Tibial artery (tissue), 4 donors: ENCODE data around the gene BAZ2B.

ENCODE experiments used
- DNase-seq, 2 donors: peaks; one replicate each; pipeline ENCODE4 v3.0.0-alpha.2; 2019
- H3K27ac ChIP-seq, 2 donors: fragments of 200-600 bp; sonication (generic) in 1 of 2; 1 replicate in 1 of 2; 2 replicates in 1 of 2; pipeline ENCODE4 v1.5.1; 2018 to 2019; ENCODE audit warnings: mild to moderate bottlenecking in 1 of 2
- H3K27me3 ChIP-seq, 2 donors: fragments of 200-600 bp; sonication (generic) in 1 of 2; one replicate each; pipeline versions ENCODE4 v1.5.1 to v1.6.0; 2016 to 2019
- H3K36me3 ChIP-seq, 3 donors: fragments of 200-600 bp; sonication (generic) in 2 of 3; one replicate each; pipeline ENCODE4 v1.5.1; 2016 to 2019; ENCODE audit warnings: mild to moderate bottlenecking in 2 of 3
- H3K4me1 ChIP-seq, 4 donors: fragments of 200-600 bp; sonication (generic) in 2 of 4; 1 replicate in 3 of 4; 2 replicates in 1 of 4; pipeline ENCODE4 v1.5.1; 2016 to 2019
- H3K4me3 ChIP-seq, 2 donors: fragments of 200-600 bp; sonication (generic) in 1 of 2; 1 replicate in 1 of 2; 2 replicates in 1 of 2; pipeline ENCODE4 v1.5.1; 2018 to 2019; ENCODE audit warnings: mild to moderate bottlenecking in 2 of 2
- H3K9me3 ChIP-seq, 3 donors: fragments of 200-600 bp; sonication (generic) in 1 of 3; one replicate each; pipeline ENCODE4 v1.5.1; 2016 to 2019
- CTCF ChIP-seq, 2 experiments: fragments of 200-600 bp in 1 of 2; fragments of 450-650 bp in 1 of 2; IDR thresholded peaks; one replicate each; pipeline ENCODE4 v1.5.1; 2017 to 2019; ENCODE audit warnings: antibody characterized with exemption in 2 of 2, mild to moderate bottlenecking in 1 of 2, moderate library complexity in 1 of 2
- intact Hi-C: fragments of 100-400 bp; cut with DNase I; formaldehyde crosslinking; loops from one replicate; pipeline ENCODE4 v1.15.0; 2023; ENCODE audit warnings: low total_unique reads

The BAZ2B gene

DNA sequence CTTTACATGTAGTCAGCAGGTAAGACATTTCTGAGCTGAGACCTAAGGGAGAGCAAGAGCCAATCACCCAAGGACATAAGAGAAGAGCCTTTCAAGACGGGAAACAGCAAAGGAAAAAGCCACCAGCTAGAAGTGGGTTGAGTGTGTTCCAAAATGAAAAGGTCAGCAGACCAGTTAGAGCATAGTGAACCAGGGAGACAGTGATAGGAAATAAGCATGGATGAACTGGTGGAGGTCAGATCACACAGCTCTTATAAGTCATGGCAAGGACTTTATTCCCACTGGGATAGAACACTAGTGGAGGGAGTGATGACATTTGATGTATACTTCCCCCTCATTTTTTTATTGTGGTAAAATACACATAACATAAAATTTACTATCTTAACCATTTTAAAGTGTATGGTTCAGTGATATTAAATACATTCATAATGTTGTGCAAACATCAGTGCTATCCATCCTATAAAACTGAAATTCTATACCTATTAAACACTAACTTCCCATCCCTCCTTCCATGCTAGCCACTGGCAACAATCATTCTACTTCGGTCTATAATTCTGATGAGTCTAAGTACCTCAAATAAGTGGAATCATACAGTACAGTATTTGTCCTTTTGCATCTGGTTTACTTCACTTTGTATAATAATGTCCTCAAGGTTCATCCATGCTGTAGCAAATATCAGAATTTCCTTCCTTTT, 174.0 kb downstream of the BAZ2B start:
- H3K27me3 ChIP-seq: no peaks in the 10 kb centered on the region
- H3K4me3 ChIP-seq: no peak overlapping the region
- peaks cover 43 to 56% (median 48%) of the 10 kb centered on the region in 3 donors for H3K36me3 ChIP-seq
- no peak overlapping the region for H3K27ac ChIP-seq
- no peak for TF ChIP-seq CTCF (IDR thresholded peaks at IDR 0.05)
- no peak for DNase-seq
- intact Hi-C loops: no loop called here
- no peaks in the 10 kb centered on the region for H3K4me1 ChIP-seq
- no peaks in the 10 kb centered on the region for H3K9me3 ChIP-seq

DNA sequence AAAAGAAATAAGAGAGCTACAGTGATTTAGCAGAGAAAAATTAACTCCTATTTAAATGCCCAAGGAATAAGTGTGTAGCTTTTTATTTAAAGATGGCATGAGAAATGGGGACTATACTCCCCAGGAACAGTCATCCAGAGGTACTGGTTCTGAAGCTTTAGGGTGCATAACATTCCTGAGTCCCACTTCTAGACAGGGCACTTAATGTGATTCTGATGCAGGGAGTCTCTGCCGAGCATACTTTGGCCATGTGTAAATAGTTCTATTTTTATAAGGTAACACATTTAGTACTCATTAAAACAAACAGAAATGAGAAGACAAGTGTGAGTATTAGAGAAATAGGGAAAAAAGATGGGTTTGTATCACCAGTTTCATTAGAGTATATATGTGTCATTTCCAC, 175.2 kb downstream of the BAZ2B start:
- H3K27ac ChIP-seq: no peak overlapping the region
- DNase-seq: no peak
- intact Hi-C loops: no loop called here
- no peaks in the 10 kb centered on the region for H3K27me3 ChIP-seq
- H3K4me3 ChIP-seq: no peak overlapping the region
- TF ChIP-seq CTCF (IDR thresholded peaks at IDR 0.05): no peak
- no peaks in the 10 kb centered on the region for H3K9me3 ChIP-seq
- H3K4me1 ChIP-seq: no peaks in the 10 kb centered on the region
- H3K36me3 ChIP-seq: peaks cover 49 to 62% (median 51%) of the 10 kb centered on the region in 3 donors

DNA sequence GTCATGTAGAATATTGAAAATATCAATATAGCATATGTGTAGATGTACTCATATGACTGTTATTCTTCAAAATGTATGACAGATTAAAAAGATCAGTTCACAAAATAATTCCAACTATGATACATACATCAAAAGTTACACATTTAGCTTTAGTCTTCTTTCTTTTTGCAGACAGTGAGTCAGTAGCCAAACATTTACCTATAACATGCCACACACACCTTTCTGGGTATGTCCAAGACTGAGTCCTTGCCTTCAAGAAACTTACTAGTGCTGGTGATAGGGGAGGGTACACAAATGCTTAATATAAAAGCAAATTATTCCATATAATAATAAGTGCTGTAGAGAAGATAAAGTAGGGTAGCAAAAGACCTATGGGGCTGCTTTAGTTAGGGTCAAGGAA, 176.9 kb downstream of the BAZ2B start:
- Histone ChIP-seq H3K27ac (no peak overlapping the region), H3K9me3 (no peaks in the 10 kb centered on the region), H3K36me3 (peaks cover 33 to 46% (median 36%) of the 10 kb centered on the region in 3 donors), H3K27me3 (no peaks in the 10 kb centered on the region), H3K4me3 (no peak overlapping the region), H3K4me1 (no peaks in the 10 kb centered on the region)
- no peak for TF ChIP-seq CTCF (IDR thresholded peaks at IDR 0.05)
- DNase-seq: no peak
- intact Hi-C loops: no loop called here

DNA sequence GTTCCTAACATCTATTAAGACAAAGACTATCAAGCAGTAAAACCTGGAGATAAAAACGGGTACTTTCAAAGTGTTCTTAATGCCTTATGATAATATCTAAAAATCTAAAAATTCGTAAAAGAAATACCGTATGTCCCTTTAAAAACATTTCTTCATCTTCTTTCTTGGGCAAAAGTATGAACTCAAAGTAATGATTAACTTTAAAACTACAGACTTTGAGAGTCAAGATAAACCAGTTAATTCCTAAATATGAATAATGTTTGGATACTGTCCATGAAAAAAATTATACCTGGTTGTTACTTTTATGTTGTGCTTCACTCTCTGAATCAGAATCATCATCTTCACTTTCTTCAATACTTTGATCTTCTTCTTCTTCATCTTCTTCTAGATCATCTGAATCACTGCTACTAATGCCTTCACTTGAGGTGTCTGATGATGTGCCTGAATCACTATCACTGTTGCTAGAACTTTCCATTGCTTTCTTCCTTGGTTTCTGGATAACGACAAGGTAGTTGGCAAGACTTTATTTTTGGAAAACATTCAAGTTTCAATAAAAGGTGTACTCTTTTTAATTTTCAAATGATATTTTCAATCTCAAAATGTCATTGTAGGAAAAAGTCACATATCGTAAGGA, 177.5 kb downstream of the BAZ2B start:
- TF ChIP-seq CTCF (IDR thresholded peaks at IDR 0.05): no peak
- H3K36me3 ChIP-seq: peaks cover 27 to 41% (median 30%) of the 10 kb centered on the region in 3 donors
- intact Hi-C loops: no loop called here

GRCh38 chr2:159438284-159438683, 178.1 kb downstream of the BAZ2B start:
- no peaks in the 10 kb centered on the region for H3K4me1 ChIP-seq
- H3K9me3 ChIP-seq: no peaks in the 10 kb centered on the region
- H3K4me3 ChIP-seq: no peak overlapping the region
- TF ChIP-seq CTCF (IDR thresholded peaks at IDR 0.05): no peak
- no peaks in the 10 kb centered on the region for H3K27me3 ChIP-seq
- peaks cover 25 to 40% (median 26%) of the 10 kb centered on the region in 3 donors for H3K36me3 ChIP-seq
- intact Hi-C loops: no loop called here
- H3K27ac ChIP-seq: no peak overlapping the region
- no peak for DNase-seq

More for the DNA sequence above, 177.5 kb downstream of the BAZ2B start:
- H3K4me1 ChIP-seq: no peaks in the 10 kb centered on the region
- H3K27ac ChIP-seq: no peak overlapping the region
- H3K27me3 ChIP-seq: no peaks in the 10 kb centered on the region
- H3K4me3 ChIP-seq: no peak overlapping the region
- no peaks in the 10 kb centered on the region for H3K9me3 ChIP-seq
- DNase-seq: no peak
